ENCODE data around the gene TMEM92.
"Not testable (repeated sequence)": the region's sequence is repeated elsewhere in the genome, so short reads cannot be mapped to it uniquely, and the experiment has no call there.

The TMEM92 gene

GRCh38 chr17:50275279-50275678 lies 1.0 kb downstream of the TMEM92 start:
- no peak for DNase-seq

GRCh38 chr17:50276588-50277356 lies 2.5 kb downstream of the TMEM92 start:
- DNase-seq: no peak

GRCh38 chr17:50277357-50277754 lies 3.1 kb downstream of the TMEM92 start:
- no peak for DNase-seq

- no peak for DNase-seq
Measured at GRCh38 chr17:50278526-50279180, 4.4 kb downstream of the TMEM92 start.

- DNase-seq: no peak
Measured at GRCh38 chr17:50279181-50279526, 4.9 kb downstream of the TMEM92 start.

GRCh38 chr17:50279639-50280038 lies 5.4 kb downstream of the TMEM92 start:
- DNase-seq: no peak

GRCh38 chr17:50280068-50280467 lies 5.8 kb downstream of the TMEM92 start:
- DNase-seq: no peak

- no peak for DNase-seq
Measured at GRCh38 chr17:50280801-50281441, 6.7 kb downstream of the TMEM92 start.

- DNase-seq: no peak
Measured at GRCh38 chr17:50281739-50282401, 7.6 kb downstream of the TMEM92 start.

- peak in 1 of 51 donors; percentile 7 for DNase-seq
Measured at GRCh38 chr17:50283246-50283645, 9.0 kb downstream of the TMEM92 start.

- no peak for DNase-seq
Measured at GRCh38 chr17:50283714-50284113, 9.4 kb downstream of the TMEM92 start.

GRCh38 chr17:50285941-50286340 lies 11.7 kb downstream of the TMEM92 start:
- DNase-seq: no peak

- not testable (repeated sequence) for DNase-seq
Measured at GRCh38 chr17:50287302-50287701, 13.0 kb downstream of the TMEM92 start.

GRCh38 chr17:50288306-50288705 lies 14.0 kb downstream of the TMEM92 start:
- no peak for DNase-seq

- no peak for DNase-seq
Measured at GRCh38 chr17:50289278-50289677, 15.0 kb downstream of the TMEM92 start.

GRCh38 chr17:50289991-50290702 lies 15.9 kb downstream of the TMEM92 start:
- DNase-seq: peak in 13 of 51 donors; percentile 5 to 53 (median 31)

GRCh38 chr17:50290933-50291332 lies 16.7 kb downstream of the TMEM92 start:
- DNase-seq: no peak

- no peak for DNase-seq
Measured at GRCh38 chr17:50292465-50292864, 18.2 kb downstream of the TMEM92 start.

GRCh38 chr17:50295021-50295420 lies 20.8 kb downstream of the TMEM92 start:
- no peak for DNase-seq

GRCh38 chr17:50297407-50297865 lies 23.2 kb downstream of the TMEM92 start:
- DNase-seq: peak in 45 of 51 donors; percentile 4 to 72 (median 29)

- no peak for DNase-seq
Measured at GRCh38 chr17:50298018-50298417, 23.8 kb downstream of the TMEM92 start.

Data from hypothalamus (tissue), 51 donors.